Left lung (tissue), 10 donors: ENCODE data around the gene HECTD4. TPM values are rescaled to one million over a fixed set of nuclear protein-coding genes. Genes with fewer than 3 reads are reported as not detected.

Experiments used
- ATAC-seq: fragments of 200-7000 bp; cut with Tn5 transposase; one replicate; pipeline ENCODE4 v1.9.1; 2020; ENCODE audit warnings: moderate library complexity
- DNase-seq, 4 donors: peaks; one replicate each; pipeline ENCODE4 v3.0.0-alpha.2; 2013 to 2020
- H3K27ac ChIP-seq, 2 donors: fragments of 200-600 bp; sonication (generic) in 1 of 2; one replicate each; pipeline versions ENCODE4 v1.5.0 to v1.8.0; 2020 to 2021
- H3K27me3 ChIP-seq, 2 donors: fragments of 200-600 bp; sonication (generic) in 1 of 2; one replicate each; pipeline versions ENCODE4 v1.5.0 to v1.8.0; 2020 to 2021
- H3K36me3 ChIP-seq, 2 donors: fragments of 200-600 bp; sonication (generic) in 1 of 2; one replicate each; pipeline versions ENCODE4 v1.5.0 to v1.8.0; 2020 to 2021
- H3K4me1 ChIP-seq, 2 donors: fragments of 200-600 bp; one replicate each; pipeline ENCODE4 v1.8.0; 2021
- H3K4me3 ChIP-seq, 2 donors: fragments of 200-600 bp; sonication (generic) in 1 of 2; one replicate each; pipeline versions ENCODE4 v1.5.0 to v1.8.0; 2020 to 2021; ENCODE audit warnings: mild to moderate bottlenecking in 1 of 2
- H3K9me3 ChIP-seq, 2 donors: fragments of 200-600 bp; sonication (generic) in 1 of 2; one replicate each; pipeline versions ENCODE4 v1.5.0 to v1.8.0; 2020 to 2021
- CTCF ChIP-seq, 2 donors: fragments of 200-600 bp; sonication (generic) in 1 of 2; IDR thresholded peaks; one replicate each; pipeline versions ENCODE4 v1.5.0 to v1.8.0; 2021; ENCODE audit warnings: antibody characterized with exemption in 2 of 2
- intact Hi-C, 2 donors: fragments of 100-400 bp; cut with DNase I; formaldehyde crosslinking; loops; one replicate each; pipeline versions ENCODE4 v1.11.2 to v1.14.2; 2022
- polyA plus RNA-seq, 6 donors: library from polyadenylated mRNA; unstranded; fragments of 120-200 nt; gene quantifications; one replicate each; pipeline ENCODE4 v1.2.1, GENCODE V29; 2013; ENCODE audit not compliant: insufficient read length in 6 of 6
- total RNA-seq, 2 donors: library from RNA; stranded (reverse); fragmentation: NEBNext Ultra II Directional; extraction: Animal tissue kit (Norgen Biotek cat#: 25700); gene quantifications; one replicate each; pipeline ENCODE4 v1.2.1, GENCODE V29; 2021
- donor health status: DM: no; HTN: yes; CAD: no.
- donor health status: DM: no; HTN: no; CAD: no.

HECTD4 gene
- total and polyA plus RNA-seq, 8 donors, result 41.3 to 78.6 (median 64.9) TPM

DNA sequence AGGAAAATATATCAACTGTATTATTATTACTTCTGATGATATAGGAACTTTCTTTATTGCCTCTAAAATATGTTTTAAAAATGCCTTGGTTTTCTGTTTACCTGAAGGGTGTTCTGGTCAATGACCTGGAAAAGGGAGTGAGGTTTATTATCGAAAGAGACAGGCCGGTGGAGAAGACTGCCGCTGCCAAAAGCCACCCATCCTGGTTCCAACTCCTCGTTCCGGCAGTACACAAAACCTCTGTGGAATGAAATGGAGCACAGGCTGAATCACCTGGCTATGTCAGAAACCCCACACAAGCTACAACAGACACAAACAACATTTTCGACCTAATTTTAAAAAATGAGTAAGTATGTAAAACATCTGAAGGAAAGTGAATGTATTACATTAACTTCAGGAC, 73.6 kb downstream of the HECTD4 start:
- intact Hi-C loops, result no loop called here
- Histone ChIP-seq H3K4me1 (no peaks in the 10 kb centered on the region), H3K4me3 (no peak overlapping the region), H3K27me3 (no peaks in the 10 kb centered on the region), H3K27ac (no peak overlapping the region), H3K9me3 (no peaks in the 10 kb centered on the region), H3K36me3 (peaks cover 0 to 60% of the 10 kb centered on the region in 2 donors)
- DNase-seq, result no peak
- ATAC-seq, result no peak
- TF ChIP-seq CTCF (IDR thresholded peaks at IDR 0.05), result no peak

- DNase-seq, result peak in 2 of 4 donors; percentile 20 to 26
- no peaks in the 10 kb centered on the region for H3K27me3 ChIP-seq
- H3K4me3 ChIP-seq, result no peak overlapping the region
- H3K27ac ChIP-seq, result no peak overlapping the region
- H3K36me3 ChIP-seq, result peaks cover 0 to 56% of the 10 kb centered on the region in 2 donors
- no peak for ATAC-seq
- intact Hi-C loops, result no loop called here
- H3K9me3 ChIP-seq, result no peaks in the 10 kb centered on the region
- TF ChIP-seq CTCF (IDR thresholded peaks at IDR 0.05), result no peak
- peaks cover 0 to 3% of the 10 kb centered on the region in 2 donors for H3K4me1 ChIP-seq
These were observed 74.1 kb downstream of the HECTD4 start for GRCh38 chr12:112308161-112308560.

- Histone ChIP-seq H3K27ac (no peak overlapping the region), H3K27me3 (no peaks in the 10 kb centered on the region), H3K4me3 (no peak overlapping the region), H3K36me3 (peaks cover 0 to 49% of the 10 kb centered on the region in 2 donors), H3K4me1 (peaks cover 0 to 3% of the 10 kb centered on the region in 2 donors), H3K9me3 (no peaks in the 10 kb centered on the region)
- TF ChIP-seq CTCF (IDR thresholded peaks at IDR 0.05), result no peak
- ATAC-seq (no peak), DNase-seq (peak in 2 of 4 donors; percentile 74 to 77)
- intact Hi-C loops, result no loop called here
These were observed 74.8 kb downstream of the HECTD4 start for GRCh38 chr12:112307317-112308011.

GRCh38 chr12:112305951-112306350, 76.3 kb downstream of the HECTD4 start:
- DNase-seq (no peak), ATAC-seq (no peak)
- Histone ChIP-seq H3K27me3 (no peaks in the 10 kb centered on the region), H3K27ac (no peak overlapping the region), H3K36me3 (peaks cover 0 to 55% of the 10 kb centered on the region in 2 donors), H3K4me3 (no peak overlapping the region), H3K4me1 (peaks cover 0 to 3% of the 10 kb centered on the region in 2 donors), H3K9me3 (no peaks in the 10 kb centered on the region)
- intact Hi-C loops, result no loop called here
- no peak for TF ChIP-seq CTCF (IDR thresholded peaks at IDR 0.05)

- Histone ChIP-seq H3K36me3 (peaks cover 0 to 53% of the 10 kb centered on the region in 2 donors), H3K9me3 (no peaks in the 10 kb centered on the region), H3K4me3 (no peak overlapping the region), H3K27ac (no peak overlapping the region), H3K27me3 (no peaks in the 10 kb centered on the region), H3K4me1 (peaks cover 0 to 3% of the 10 kb centered on the region in 2 donors)
- intact Hi-C loops, result no loop called here
- ATAC-seq, result peak; percentile 30
- no peak for TF ChIP-seq CTCF (IDR thresholded peaks at IDR 0.05)
- peak in 2 of 4 donors; percentile 36 to 52 for DNase-seq
These were observed 77.8 kb downstream of the HECTD4 start for GRCh38 chr12:112304436-112304835.
